ENCODE measurements around the gene DNM2.

DNM2 gene

GRCh38 chr19:10707440-10707839 lies 10.4 kb upstream of the DNM2 start:
- no peaks in the 10 kb centered on the region for H3K9me3 Mint-ChIP-seq
- no peaks in the 10 kb centered on the region for H3K27me3 Mint-ChIP-seq
- peaks cover 10% of the 10 kb centered on the region for H3K36me3 Mint-ChIP-seq
- H3K27ac Mint-ChIP-seq: no peak overlapping the region
- H3K4me1 Mint-ChIP-seq: no peaks in the 10 kb centered on the region
- H3K4me3 Mint-ChIP-seq: no peak overlapping the region

- H3K4me3 Mint-ChIP-seq: no peak overlapping the region
- H3K27ac Mint-ChIP-seq: no peak overlapping the region
- peaks cover 10% of the 10 kb centered on the region for H3K36me3 Mint-ChIP-seq
- H3K4me1 Mint-ChIP-seq: no peaks in the 10 kb centered on the region
- no peaks in the 10 kb centered on the region for H3K9me3 Mint-ChIP-seq
- H3K27me3 Mint-ChIP-seq: no peaks in the 10 kb centered on the region
Measured at GRCh38 chr19:10708291-10708690, 9.6 kb upstream of the DNM2 start.

- no peaks in the 10 kb centered on the region for H3K27me3 Mint-ChIP-seq
- H3K36me3 Mint-ChIP-seq: peaks cover 8% of the 10 kb centered on the region
- H3K27ac Mint-ChIP-seq: no peak overlapping the region
- peaks cover 5% of the 10 kb centered on the region for H3K4me1 Mint-ChIP-seq
- no peak overlapping the region for H3K4me3 Mint-ChIP-seq
- no peaks in the 10 kb centered on the region for H3K9me3 Mint-ChIP-seq
Measured at GRCh38 chr19:10712045-10712444, 5.8 kb upstream of the DNM2 start.

- Mint-ChIP-seq H3K27me3 (no peaks in the 10 kb centered on the region), H3K27ac (no peak overlapping the region)
Measured at GRCh38 chr19:10712754-10713153, 5.1 kb upstream of the DNM2 start.

GRCh38 chr19:10713317-10713716 lies 4.6 kb upstream of the DNM2 start:
- Mint-ChIP-seq H3K27me3 (no peaks in the 10 kb centered on the region), H3K9me3 (no peaks in the 10 kb centered on the region), H3K36me3 (peaks cover 7% of the 10 kb centered on the region), H3K27ac (no peak overlapping the region), H3K4me1 (peaks cover 8% of the 10 kb centered on the region), H3K4me3 (no peak overlapping the region)

More at GRCh38 chr19:10712754-10713153, 5.1 kb upstream of the DNM2 start:
- H3K36me3 Mint-ChIP-seq: peaks cover 8% of the 10 kb centered on the region
- no peak overlapping the region for H3K4me3 Mint-ChIP-seq
- peaks cover 8% of the 10 kb centered on the region for H3K4me1 Mint-ChIP-seq
- no peaks in the 10 kb centered on the region for H3K9me3 Mint-ChIP-seq

GRCh38 chr19:10717054-10717355 lies 874 bp upstream of the DNM2 start:
- H3K36me3 Mint-ChIP-seq: peaks cover 2% of the 10 kb centered on the region
- H3K27me3 Mint-ChIP-seq: no peaks in the 10 kb centered on the region
- no peaks in the 10 kb centered on the region for H3K9me3 Mint-ChIP-seq
- H3K4me1 Mint-ChIP-seq: peaks cover 38% of the 10 kb centered on the region
- peak overlapping the region; percentile 61 for H3K27ac Mint-ChIP-seq
- peak overlapping the region; percentile 77 for H3K4me3 Mint-ChIP-seq

- peaks cover 45% of the 10 kb centered on the region for H3K4me1 Mint-ChIP-seq
- H3K27ac Mint-ChIP-seq: peak overlapping the region; percentile 92
- H3K4me3 Mint-ChIP-seq: peak overlapping the region; percentile 98
- H3K27me3 Mint-ChIP-seq: no peaks in the 10 kb centered on the region
- H3K36me3 Mint-ChIP-seq: no peaks in the 10 kb centered on the region
- H3K9me3 Mint-ChIP-seq: no peaks in the 10 kb centered on the region
Measured at GRCh38 chr19:10718205-10719196, 622 bp downstream of the DNM2 start.

GRCh38 chr19:10719466-10719961 lies 1.6 kb downstream of the DNM2 start:
- H3K9me3 Mint-ChIP-seq: no peaks in the 10 kb centered on the region
- H3K27ac Mint-ChIP-seq: peak overlapping the region; percentile 52
- H3K27me3 Mint-ChIP-seq: no peaks in the 10 kb centered on the region
- H3K36me3 Mint-ChIP-seq: peaks cover 2% of the 10 kb centered on the region
- peak overlapping the region; percentile 98 for H3K4me3 Mint-ChIP-seq
- H3K4me1 Mint-ChIP-seq: peaks cover 55% of the 10 kb centered on the region

- Mint-ChIP-seq H3K4me1 (peaks cover 61% of the 10 kb centered on the region), H3K9me3 (no peaks in the 10 kb centered on the region), H3K4me3 (peak overlapping the region; percentile 44), H3K36me3 (peaks cover 2% of the 10 kb centered on the region), H3K27me3 (no peaks in the 10 kb centered on the region), H3K27ac (no peak overlapping the region)
Measured at GRCh38 chr19:10720607-10721125, 2.8 kb downstream of the DNM2 start.

GRCh38 chr19:10723591-10723990 lies 5.7 kb downstream of the DNM2 start:
- H3K27ac Mint-ChIP-seq: no peak overlapping the region

GRCh38 chr19:10724573-10725071 lies 6.7 kb downstream of the DNM2 start:
- H3K36me3 Mint-ChIP-seq: peaks cover 9% of the 10 kb centered on the region
- H3K4me3 Mint-ChIP-seq: no peak overlapping the region
- no peaks in the 10 kb centered on the region for H3K27me3 Mint-ChIP-seq
- peaks cover 67% of the 10 kb centered on the region for H3K4me1 Mint-ChIP-seq
- no peak overlapping the region for H3K27ac Mint-ChIP-seq
- no peaks in the 10 kb centered on the region for H3K9me3 Mint-ChIP-seq

More at GRCh38 chr19:10723591-10723990, 5.7 kb downstream of the DNM2 start:
- H3K4me3 Mint-ChIP-seq: no peak overlapping the region
- H3K9me3 Mint-ChIP-seq: no peaks in the 10 kb centered on the region
- H3K36me3 Mint-ChIP-seq: peaks cover 9% of the 10 kb centered on the region
- peaks cover 71% of the 10 kb centered on the region for H3K4me1 Mint-ChIP-seq
- no peaks in the 10 kb centered on the region for H3K27me3 Mint-ChIP-seq

GRCh38 chr19:10725415-10725814 lies 7.5 kb downstream of the DNM2 start:
- Mint-ChIP-seq H3K4me3 (no peak overlapping the region), H3K4me1 (peaks cover 68% of the 10 kb centered on the region), H3K27ac (no peak overlapping the region), H3K36me3 (peaks cover 9% of the 10 kb centered on the region), H3K27me3 (no peaks in the 10 kb centered on the region), H3K9me3 (no peaks in the 10 kb centered on the region)

- H3K9me3 Mint-ChIP-seq: no peaks in the 10 kb centered on the region
- H3K36me3 Mint-ChIP-seq: peaks cover 9% of the 10 kb centered on the region
- H3K4me3 Mint-ChIP-seq: no peak overlapping the region
- H3K27me3 Mint-ChIP-seq: no peaks in the 10 kb centered on the region
- peaks cover 68% of the 10 kb centered on the region for H3K4me1 Mint-ChIP-seq
- no peak overlapping the region for H3K27ac Mint-ChIP-seq
Measured at GRCh38 chr19:10726268-10726667, 8.4 kb downstream of the DNM2 start.

GRCh38 chr19:10727685-10728201 lies 9.9 kb downstream of the DNM2 start:
- Mint-ChIP-seq H3K4me3 (no peak overlapping the region), H3K27me3 (no peaks in the 10 kb centered on the region), H3K27ac (peak overlapping the region; percentile 38), H3K4me1 (peaks cover 66% of the 10 kb centered on the region), H3K9me3 (no peaks in the 10 kb centered on the region), H3K36me3 (peaks cover 9% of the 10 kb centered on the region)

GRCh38 chr19:10729411-10729810 lies 11.5 kb downstream of the DNM2 start:
- Mint-ChIP-seq H3K4me1 (peaks cover 54% of the 10 kb centered on the region), H3K4me3 (no peak overlapping the region)

GRCh38 chr19:10730932-10731331 lies 13.1 kb downstream of the DNM2 start:
- no peaks in the 10 kb centered on the region for H3K27me3 Mint-ChIP-seq
- peaks cover 50% of the 10 kb centered on the region for H3K4me1 Mint-ChIP-seq

More at GRCh38 chr19:10729411-10729810, 11.5 kb downstream of the DNM2 start:
- Mint-ChIP-seq H3K27ac (peak overlapping the region; percentile 59), H3K9me3 (no peaks in the 10 kb centered on the region), H3K36me3 (peaks cover 7% of the 10 kb centered on the region), H3K27me3 (no peaks in the 10 kb centered on the region)

More at GRCh38 chr19:10730932-10731331, 13.1 kb downstream of the DNM2 start:
- no peak overlapping the region for H3K4me3 Mint-ChIP-seq
- H3K36me3 Mint-ChIP-seq: peaks cover 7% of the 10 kb centered on the region
- H3K9me3 Mint-ChIP-seq: no peaks in the 10 kb centered on the region
- H3K27ac Mint-ChIP-seq: peak overlapping the region; percentile 68

All from activated naive CD4-positive, alpha-beta T cell treated with anti-CD3 and anti-CD28 coated beads, Interleukin-2, amount 50 U/mL, for 24 hours (primary cell).